Ishikawa (cell line): ENCODE results near the gene CD86.

ENCODE experiments used
- CEBPB ChIP-seq: IDR thresholded peaks from 2 replicates; pipeline ENCODE4 v1.6.1; 2012
- CREB1 ChIP-seq: IDR thresholded peaks from 2 replicates; pipeline ENCODE4 v1.6.1; 2012; ENCODE audit warnings: low read depth
- EGR1 ChIP-seq: IDR thresholded peaks from 2 replicates; pipeline ENCODE4 v1.6.1; 2012
- EP300 ChIP-seq: IDR thresholded peaks from 2 replicates; pipeline ENCODE4 v1.6.1; 2012; ENCODE audit warnings: borderline replicate concordance
- FOXM1 ChIP-seq: IDR thresholded peaks from 2 replicates; pipeline ENCODE4 v1.6.1; 2012; ENCODE audit warnings: low read depth, borderline replicate concordance
- MAX ChIP-seq: IDR thresholded peaks from 2 replicates; pipeline ENCODE4 v1.6.1; 2012
- NFIC ChIP-seq: IDR thresholded peaks from 2 replicates; pipeline ENCODE4 v1.6.1; 2012
- RAD21 ChIP-seq: IDR thresholded peaks from 2 replicates; pipeline ENCODE4 v1.6.1; 2012; ENCODE audit warnings: low read depth
- REST ChIP-seq: IDR thresholded peaks from 2 replicates; pipeline ENCODE4 v1.6.1; 2012; ENCODE audit warnings: low read depth, mild to moderate bottlenecking
- TAF1 ChIP-seq: IDR thresholded peaks from 2 replicates; pipeline ENCODE4 v1.6.1; 2012; ENCODE audit warnings: low read depth, mild to moderate bottlenecking
- TCF12 ChIP-seq: IDR thresholded peaks from 2 replicates; pipeline ENCODE4 v1.6.1; 2012; ENCODE audit warnings: low read depth
- TEAD4 ChIP-seq: IDR thresholded peaks from 2 replicates; pipeline ENCODE4 v1.6.1; 2012
- YY1 ChIP-seq: IDR thresholded peaks from 2 replicates; pipeline ENCODE4 v1.6.1; 2012; ENCODE audit warnings: low read depth
- ZBTB7A ChIP-seq: IDR thresholded peaks from 2 replicates; pipeline ENCODE4 v1.6.1; 2012; ENCODE audit warnings: low read depth
- TF ChIP-seq, protein P1 (sequence below): IDR thresholded peaks from 2 replicates; pipeline ENCODE4 v1.6.1; 2012

CD86 gene

DNA sequence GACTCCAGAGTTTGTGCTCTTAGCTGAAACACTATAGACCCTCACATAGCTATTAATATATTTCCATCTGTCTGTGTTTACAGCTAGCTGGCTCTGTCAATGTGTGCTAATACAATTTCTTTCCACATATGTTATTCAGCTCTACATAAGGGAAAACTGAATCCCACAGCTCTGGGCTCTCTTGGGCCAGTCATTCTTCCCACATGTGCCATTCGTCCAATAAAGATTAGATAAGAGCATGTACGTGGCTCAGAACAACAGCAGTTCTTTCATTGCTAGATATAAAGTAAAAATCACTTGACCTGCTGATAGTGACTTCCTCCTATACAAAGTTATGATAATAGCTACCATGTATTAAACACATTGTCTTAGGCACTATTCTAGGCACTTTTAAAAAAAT, 30.4 kb upstream of the CD86 start:
- no peak for TF ChIP-seq REST
- TF ChIP-seq MAX: no peak

- TF ChIP-seq NFIC (no peak), REST (no peak), EGR1 (no peak), RAD21 (no peak), TCF12 (no peak), TEAD4 (no peak), ZBTB7A (no peak), TAF1 (no peak), EP300 (no peak), CREB1 (no peak), FOXM1 (no peak), YY1 (no peak), MAX (no peak), CEBPB (no peak)
- TF ChIP-seq, protein P1, sequence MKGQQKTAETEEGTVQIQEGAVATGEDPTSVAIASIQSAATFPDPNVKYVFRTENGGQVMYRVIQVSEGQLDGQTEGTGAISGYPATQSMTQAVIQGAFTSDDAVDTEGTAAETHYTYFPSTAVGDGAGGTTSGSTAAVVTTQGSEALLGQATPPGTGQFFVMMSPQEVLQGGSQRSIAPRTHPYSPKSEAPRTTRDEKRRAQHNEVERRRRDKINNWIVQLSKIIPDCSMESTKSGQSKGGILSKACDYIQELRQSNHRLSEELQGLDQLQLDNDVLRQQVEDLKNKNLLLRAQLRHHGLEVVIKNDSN: no peak
These were observed 29.9 kb upstream of the CD86 start for GRCh38 chr3:122025296-122025695.

DNA sequence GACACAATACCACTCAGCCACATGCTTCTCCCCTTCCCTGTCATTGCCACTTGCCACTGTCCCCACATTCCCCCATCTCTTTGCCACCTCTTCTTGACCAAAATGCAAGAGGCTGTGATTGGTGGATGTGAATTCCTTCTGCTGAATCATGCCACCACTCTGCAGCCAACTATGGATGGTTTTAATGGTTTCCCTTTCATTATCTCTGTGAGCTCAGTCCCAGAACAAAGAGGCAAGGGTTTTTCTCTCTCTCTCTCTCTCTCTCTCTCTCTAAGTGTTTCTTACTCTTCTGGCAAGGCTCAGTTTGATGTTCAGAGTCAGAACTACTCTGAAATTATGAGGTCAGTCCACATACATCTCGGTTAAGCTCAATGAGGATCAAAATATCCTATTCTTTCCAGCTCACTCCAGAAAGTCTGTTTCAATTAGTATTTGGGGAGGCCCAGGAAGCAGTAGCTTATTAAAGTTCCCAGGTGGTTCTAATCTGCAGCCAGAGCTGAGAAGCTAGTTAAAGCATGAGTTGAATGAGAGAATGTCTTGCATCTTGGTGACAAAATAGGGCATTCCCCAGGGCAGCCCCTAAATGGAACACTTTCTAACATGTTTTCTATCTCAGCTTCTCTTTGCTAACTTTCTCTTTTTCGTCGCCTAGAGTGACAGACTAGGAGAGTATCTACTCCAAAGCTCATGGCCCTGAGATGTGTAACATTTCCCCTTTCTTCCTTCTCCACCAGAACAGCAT, 24.6 kb upstream of the CD86 start:
- TF ChIP-seq MAX: no peak
- no peak for TF ChIP-seq NFIC
- TF ChIP-seq EP300: no peak
- no peak for TF ChIP-seq YY1
- TF ChIP-seq REST: no peak
- no peak for TF ChIP-seq RAD21
- TF ChIP-seq EGR1: no peak
- no peak for TF ChIP-seq FOXM1
- TF ChIP-seq, protein P1: no peak
- TF ChIP-seq CEBPB: no peak
- TF ChIP-seq ZBTB7A: no peak
- TF ChIP-seq TCF12: no peak
- no peak for TF ChIP-seq TEAD4
- no peak for TF ChIP-seq TAF1

DNA sequence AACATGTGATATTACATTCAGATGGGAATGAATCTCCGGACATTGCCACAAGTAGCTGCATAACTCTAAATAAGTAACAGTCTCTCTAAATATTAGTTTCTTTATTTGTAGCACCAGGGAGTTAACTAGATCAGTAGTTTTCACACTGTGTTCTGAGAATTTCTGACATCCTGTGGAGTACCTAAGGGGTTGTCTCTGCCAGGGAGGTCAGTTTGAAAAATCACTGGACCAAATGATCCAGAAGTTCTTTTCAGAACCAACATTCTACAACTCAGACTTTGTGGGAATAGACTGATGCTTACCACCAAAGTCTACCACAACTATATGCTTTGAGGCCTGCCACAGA, 24.1 kb upstream of the CD86 start:
- TF ChIP-seq MAX (no peak), REST (no peak), TAF1 (no peak)
- TF ChIP-seq, protein P1: no peak
